Activated CD4-positive, CD25-positive, alpha-beta regulatory T cell treated with anti-CD3 and anti-CD28 coated beads, Interleukin-2, amount 50 U/mL, for 24 hours (primary cell): ENCODE data around the gene CHD9.
"Not testable (repeated sequence)": the region's sequence is repeated elsewhere in the genome, so short reads cannot be mapped to it uniquely, and the experiment has no call there.

Source experiments
- ATAC-seq, 2 donors: fragments of 150-1000 bp; cut with Tn5 transposase; one replicate each; pipeline ENCODE4 v1.10.0; 2021; ENCODE audit warnings: mild to moderate bottlenecking in 1 of 2, moderate library complexity in 1 of 2

Gene CHD9

GRCh38 chr16:53051255-53051654 lies 3.5 kb upstream of the CHD9 start:
- not testable (repeated sequence) for ATAC-seq

DNA sequence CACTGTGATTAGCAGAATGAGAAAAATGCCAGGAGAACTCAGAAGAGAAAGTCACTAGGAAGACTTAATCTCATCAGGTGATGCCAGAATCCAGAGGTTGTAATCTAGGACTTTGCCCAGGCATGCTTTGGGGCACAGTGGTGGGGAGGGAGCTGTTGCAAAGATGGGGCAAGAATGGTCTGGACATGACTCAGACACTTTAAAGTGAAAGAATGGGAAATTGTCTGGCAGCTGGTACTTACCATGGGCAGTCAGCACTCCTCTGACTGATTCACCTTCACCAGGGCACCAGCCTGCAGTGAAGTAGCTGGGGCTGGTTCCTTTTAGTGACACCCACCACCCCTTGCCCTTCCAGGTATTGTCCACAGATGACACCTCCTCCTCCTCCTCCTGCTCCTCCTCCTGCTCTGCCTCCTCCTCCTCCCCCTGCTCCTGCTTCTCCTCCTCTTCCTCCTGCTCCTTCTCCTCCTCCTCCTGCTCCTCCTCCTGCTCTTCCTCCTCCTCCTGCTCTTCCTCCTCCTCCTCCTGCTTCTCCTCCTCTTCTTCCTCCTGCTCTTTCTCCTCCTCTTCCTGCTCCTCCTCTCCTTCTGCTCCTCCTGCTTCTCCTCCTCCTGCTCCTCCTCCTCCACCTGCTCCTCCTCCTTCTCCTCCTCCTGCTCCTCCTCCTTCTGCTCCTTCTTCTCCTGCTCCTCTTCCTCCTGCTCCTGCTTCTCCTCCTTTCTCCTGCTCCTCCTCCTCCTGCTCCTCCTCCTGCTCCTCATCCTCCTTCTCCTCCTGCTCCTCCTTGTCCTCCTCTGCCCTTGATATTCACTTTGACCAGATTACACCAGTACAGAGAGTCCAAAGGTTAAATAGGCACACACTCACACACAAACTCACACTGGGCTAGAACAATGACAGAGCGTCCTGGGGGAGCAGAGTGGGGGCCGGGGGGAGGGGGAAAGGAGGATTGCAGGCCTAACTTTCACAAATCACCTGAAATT lies 2.0 kb upstream of the CHD9 start, which contains the start of gene CHD9NB:
Gene CHD9NB (minus strand): TSS at position 379 of the 983 bp plus-strand sequence. CDS start 8,739 bp downstream, outside the sequence.
- no peak for ATAC-seq

DNA sequence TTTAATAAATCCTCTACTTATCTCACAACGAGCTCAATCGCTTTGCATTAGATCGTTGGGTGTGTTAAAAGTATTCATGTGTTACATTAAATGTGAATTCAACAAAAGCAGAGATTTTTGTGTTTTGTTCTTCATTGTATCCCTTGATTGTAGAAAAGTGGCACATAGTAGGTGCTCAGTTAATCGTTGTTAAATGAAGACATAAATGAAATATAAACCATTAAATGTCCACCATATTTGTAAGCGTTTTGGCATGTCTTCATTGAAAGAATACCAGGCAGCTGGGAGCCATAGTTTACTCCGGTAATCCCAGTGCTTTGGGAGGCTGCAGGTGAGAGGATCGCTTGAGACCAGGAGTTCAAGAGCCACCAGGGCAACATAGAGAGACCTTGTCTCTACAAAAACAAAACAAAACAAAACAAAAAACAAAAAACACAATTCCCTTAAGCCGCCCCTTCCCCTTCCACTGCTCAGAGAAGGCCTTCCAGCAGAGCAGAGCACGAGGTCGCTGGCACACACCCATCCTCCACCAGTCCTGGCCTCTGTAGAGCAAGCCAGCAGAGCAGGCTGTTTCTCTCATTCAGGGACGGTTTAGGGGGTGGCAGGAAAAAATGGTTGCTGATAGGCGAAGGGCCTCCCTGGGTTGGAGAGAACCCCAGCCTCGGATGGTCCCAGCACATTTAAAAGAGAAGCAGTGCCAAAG lies 673 bp upstream of the CHD9 start:
- ATAC-seq = peak; percentile 44 to 47

DNA sequence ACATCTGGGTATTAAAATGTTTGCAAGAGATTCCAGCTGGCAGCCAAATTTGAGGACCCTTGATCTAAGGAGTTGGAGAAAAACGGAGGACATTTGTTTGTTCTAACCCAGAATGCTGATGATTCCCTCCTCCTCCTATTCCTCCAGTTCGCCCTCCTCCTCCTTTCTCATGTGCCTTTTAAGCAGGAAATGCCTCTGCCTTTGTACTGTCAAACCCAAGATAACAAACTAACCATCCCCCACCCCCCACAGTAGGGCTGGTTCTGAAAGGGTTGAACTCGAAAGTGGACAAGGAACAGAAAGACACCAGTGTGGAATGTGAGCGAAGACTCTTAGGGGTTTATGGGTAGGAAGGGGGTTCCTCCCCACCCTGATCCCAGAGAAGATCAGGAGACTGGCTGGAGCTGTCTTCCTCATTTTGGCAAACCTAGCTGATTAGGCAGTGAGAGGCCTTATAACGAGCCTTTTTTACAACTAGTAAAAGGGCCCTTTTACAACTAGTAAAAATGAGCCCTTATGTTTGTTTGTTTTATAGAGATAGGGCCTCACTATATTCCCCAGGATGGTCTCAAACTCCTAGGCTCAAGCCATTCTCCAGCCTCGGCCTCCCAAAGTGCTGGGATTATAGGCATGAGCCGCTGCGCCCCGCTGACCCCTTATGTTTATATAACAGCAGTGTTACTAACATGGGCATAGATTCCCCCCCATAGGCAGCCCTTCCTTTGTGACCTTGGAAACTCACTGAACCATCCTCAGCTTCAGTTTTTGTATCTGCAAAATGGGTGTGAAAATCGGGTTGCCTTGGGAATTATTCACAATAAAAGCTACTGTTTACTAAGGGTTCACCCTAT lies 975 bp downstream of the CHD9 start:
- ATAC-seq = no peak

- no peak for ATAC-seq
These were observed 1.6 kb downstream of the CHD9 start for GRCh38 chr16:53056392-53056881.

GRCh38 chr16:53057658-53058057 lies 2.9 kb downstream of the CHD9 start:
- no peak for ATAC-seq

GRCh38 chr16:53058441-53058840 lies 3.6 kb downstream of the CHD9 start:
- ATAC-seq = no peak

DNA sequence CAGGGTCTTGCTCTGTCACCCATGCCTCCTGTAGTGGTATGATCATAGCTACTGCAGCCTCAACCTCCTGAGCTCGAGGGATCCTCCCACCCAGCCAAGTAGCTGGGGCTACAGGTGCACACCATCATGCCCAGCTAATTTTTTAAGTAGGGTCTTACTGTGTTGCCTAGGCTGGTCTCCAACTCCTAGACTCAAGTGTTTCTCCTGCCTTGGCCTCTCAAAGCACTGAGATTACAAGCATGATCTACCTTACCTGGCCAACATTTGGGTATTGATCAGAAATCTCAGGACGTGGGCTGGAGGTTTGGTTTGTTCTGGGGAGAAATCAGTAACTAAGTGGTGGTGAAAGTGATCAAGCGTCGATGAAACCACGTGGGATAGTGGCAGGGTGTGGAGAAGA lies 4.1 kb downstream of the CHD9 start:
- ATAC-seq = no peak

DNA sequence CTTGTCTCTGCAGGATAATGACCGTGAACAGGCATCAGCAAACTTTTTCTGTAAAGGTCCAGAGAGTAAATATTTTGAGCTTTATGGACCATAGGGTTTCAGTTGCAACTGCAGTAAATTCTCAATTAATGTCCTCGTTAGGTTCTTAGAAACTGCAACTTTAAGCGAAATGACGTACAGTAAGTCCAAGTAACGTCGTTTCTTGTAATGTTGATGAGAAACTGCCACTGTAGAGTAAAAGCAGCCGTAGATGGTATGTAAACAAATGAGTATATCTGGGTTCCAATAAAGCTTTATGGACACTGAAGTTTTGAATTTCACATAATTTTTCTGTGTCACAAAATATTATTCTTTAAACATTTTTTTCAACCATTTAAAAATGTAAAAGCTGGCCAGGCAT lies 4.9 kb downstream of the CHD9 start:
- no peak for ATAC-seq

DNA sequence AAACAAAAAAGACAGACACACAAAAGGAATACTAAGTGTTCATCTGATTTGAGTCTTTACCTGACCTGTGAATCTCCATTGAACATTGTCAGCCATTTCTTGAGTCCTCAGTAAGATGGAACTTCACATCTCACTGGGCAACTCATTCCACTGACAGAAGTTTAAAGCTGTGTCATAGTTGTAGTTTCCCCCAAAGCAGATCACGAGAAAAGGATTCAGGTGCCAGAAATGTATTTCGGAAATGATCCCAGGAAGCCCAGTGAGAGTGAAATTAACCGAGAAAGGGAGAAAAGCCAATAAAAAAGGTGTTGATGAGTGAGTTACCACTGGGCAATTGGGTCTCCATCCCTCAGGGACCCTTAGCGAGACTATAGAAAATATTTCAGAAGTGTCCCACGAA lies 6.5 kb downstream of the CHD9 start:
- no peak for ATAC-seq

GRCh38 chr16:53061701-53062159 lies 6.9 kb downstream of the CHD9 start:
- ATAC-seq = peak; percentile 55 to 64

DNA sequence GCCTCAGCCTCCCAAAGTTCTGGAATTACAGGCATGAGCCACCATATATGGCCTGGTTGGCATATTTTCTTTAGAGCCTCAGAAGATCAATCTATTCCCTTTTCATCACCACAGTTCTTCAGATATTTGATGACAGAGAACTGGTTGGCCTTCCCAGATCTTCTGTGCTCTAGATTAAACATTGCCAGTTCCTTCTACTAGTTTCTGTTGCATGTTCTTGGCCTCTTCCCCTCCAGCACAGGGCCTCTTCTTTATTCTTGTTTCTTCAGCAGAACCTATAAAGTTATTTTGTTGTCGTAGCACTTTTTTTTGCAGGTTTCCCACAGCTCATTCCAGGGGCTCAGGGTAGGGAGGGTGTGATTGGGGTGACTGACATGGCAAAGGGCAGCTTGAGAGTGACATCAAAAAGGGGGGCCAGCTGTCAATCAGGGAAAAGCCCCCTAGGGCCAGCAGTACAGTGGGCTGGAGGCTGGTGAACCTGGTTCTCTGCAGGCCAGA lies 9.3 kb downstream of the CHD9 start:
- no peak for ATAC-seq

GRCh38 chr16:53065461-53066061 lies 10.8 kb downstream of the CHD9 start:
- ATAC-seq = no peak

DNA sequence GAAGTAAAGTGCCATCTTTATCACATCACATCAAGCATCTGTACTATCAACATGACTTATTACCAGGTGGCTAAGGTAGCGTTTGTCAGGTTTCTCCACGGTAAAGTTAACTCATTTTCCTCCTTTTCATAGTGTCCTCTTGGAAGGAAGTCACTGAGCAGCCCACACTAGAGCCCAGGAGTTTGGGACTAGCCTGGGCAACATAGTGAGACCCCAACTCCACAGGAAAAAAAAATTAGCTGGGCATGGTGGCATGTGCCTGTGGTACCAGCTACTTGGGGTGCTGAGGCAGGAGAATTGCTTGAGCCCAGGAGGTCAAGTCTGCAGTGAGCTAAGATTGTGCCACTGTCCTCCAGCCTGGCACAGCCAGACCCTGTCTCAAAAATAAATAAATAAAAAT lies 12.9 kb downstream of the CHD9 start:
- ATAC-seq = no peak

DNA sequence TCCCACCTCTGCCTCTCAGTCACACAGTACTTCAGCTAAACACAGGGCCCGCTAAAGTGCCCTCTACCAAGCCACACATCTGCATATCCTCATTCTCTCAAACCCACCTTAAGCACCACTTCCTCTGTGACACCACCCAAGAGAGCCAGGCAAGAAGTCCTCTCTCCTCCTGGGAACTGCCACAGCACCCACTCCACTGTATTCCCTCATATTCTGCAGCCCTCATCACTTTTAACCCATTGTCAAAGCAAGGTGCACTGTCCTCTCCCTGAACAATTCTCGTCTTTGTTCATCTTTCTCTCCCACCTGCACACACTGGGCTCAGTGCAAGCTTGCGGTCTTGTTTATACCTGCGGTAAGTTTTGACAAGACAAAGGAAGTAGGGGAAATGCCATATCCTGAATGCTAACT lies 13.6 kb downstream of the CHD9 start:
- ATAC-seq = peak in 1 of 2 donors; percentile 33

DNA sequence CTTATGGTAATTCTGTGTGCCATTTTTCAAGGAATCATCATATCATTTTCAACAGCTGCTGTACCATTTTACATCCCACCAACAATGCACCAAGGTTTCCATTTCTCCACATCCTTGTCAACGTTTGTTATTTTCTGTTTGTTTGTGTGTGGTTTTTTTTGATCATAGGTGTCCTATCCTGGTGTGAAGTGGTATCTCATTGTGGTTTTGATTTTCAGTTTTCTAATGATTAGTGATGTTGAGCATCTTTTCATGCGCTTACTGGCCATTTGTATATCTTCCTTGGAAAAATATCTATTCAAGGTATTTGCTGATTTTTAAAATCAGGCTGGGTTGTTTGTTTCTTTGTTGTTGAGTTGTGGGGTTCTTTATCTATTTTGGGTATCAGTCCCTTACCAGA lies 15.0 kb downstream of the CHD9 start:
- no peak for ATAC-seq

- no peak for ATAC-seq
These were observed 17.0 kb downstream of the CHD9 start for GRCh38 chr16:53071748-53072301.

GRCh38 chr16:53073022-53073421 lies 18.2 kb downstream of the CHD9 start:
- ATAC-seq = no peak

GRCh38 chr16:53074296-53074695 lies 19.5 kb downstream of the CHD9 start:
- ATAC-seq = not testable (repeated sequence)

- not testable (repeated sequence) for ATAC-seq
These were observed 20.7 kb downstream of the CHD9 start for GRCh38 chr16:53075461-53075860.

- no peak for ATAC-seq
These were observed 23.5 kb downstream of the CHD9 start for GRCh38 chr16:53078247-53078646.
